Liver (tissue), 3 donors: ENCODE data around the gene GRXCR2.
A peak's percentile ranks its signal among the peaks of the same experiment; 100 is the strongest.

Experiments used
- CTCF ChIP-seq: fragments of 150-350 bp; IDR thresholded peaks from 2 replicates; pipeline ENCODE4 v1.5.1; 2017; ENCODE audit warnings: improper control_type of control experiment, low read depth, low read length; ENCODE audit not compliant: missing input control
- FOXA1 ChIP-seq: IDR thresholded peaks from 2 replicates; pipeline ENCODE4 v1.6.1; 2016; ENCODE audit warnings: antibody characterized with exemption
- GABPA ChIP-seq, 2 donors: IDR thresholded peaks in 1 of 2; conservative IDR thresholded peaks in 1 of 2; 2 replicates each; pipeline ENCODE4 v1.6.1; 2016; ENCODE audit warnings: antibody characterized with exemption in 2 of 2, mild to moderate bottlenecking in 1 of 2, moderate library complexity in 1 of 2
- JUND ChIP-seq, 2 donors: IDR thresholded peaks; 2 replicates each; pipeline ENCODE4 v1.6.1; 2016; ENCODE audit warnings: antibody characterized with exemption in 2 of 2
- MAX ChIP-seq: IDR thresholded peaks from 2 replicates; pipeline ENCODE4 v1.6.1; 2016; ENCODE audit warnings: antibody characterized with exemption
- NR2F2 ChIP-seq: IDR thresholded peaks from 2 replicates; pipeline ENCODE4 v1.6.1; 2016; ENCODE audit warnings: antibody characterized with exemption
- RAD21 ChIP-seq, 2 donors: IDR thresholded peaks; 2 replicates each; pipeline ENCODE4 v1.6.1; 2016; ENCODE audit warnings: antibody characterized with exemption in 2 of 2, mild to moderate bottlenecking in 2 of 2
- REST ChIP-seq: IDR thresholded peaks from 2 replicates; pipeline ENCODE4 v1.6.1; 2016; ENCODE audit warnings: antibody characterized with exemption, mild to moderate bottlenecking
- RXRA ChIP-seq, 2 donors: IDR thresholded peaks; 2 replicates each; pipeline ENCODE4 v1.6.1; 2017 to 2018; ENCODE audit warnings: antibody characterized with exemption in 2 of 2, mild to moderate bottlenecking in 1 of 2
- SP1 ChIP-seq: IDR thresholded peaks from 2 replicates; pipeline ENCODE4 v1.6.1; 2018; ENCODE audit warnings: antibody characterized with exemption, mild to moderate bottlenecking
- TAF1 ChIP-seq: conservative IDR thresholded peaks from 2 replicates; pipeline ENCODE4 v1.6.1; 2016; ENCODE audit warnings: antibody characterized with exemption, mild to moderate bottlenecking
- YY1 ChIP-seq: IDR thresholded peaks from 2 replicates; pipeline ENCODE4 v1.6.1; 2016; ENCODE audit warnings: antibody characterized with exemption, mild to moderate bottlenecking
- ZBTB33 ChIP-seq: IDR thresholded peaks from 2 replicates; pipeline ENCODE4 v1.6.1; 2016; ENCODE audit warnings: antibody characterized with exemption
- donor health status: healthy.
- donor health status: healthy.

- TF ChIP-seq CTCF = no peak
- no peak for TF ChIP-seq GABPA (IDR thresholded peaks at IDR 0.05 in 1 of 2, conservative IDR thresholded peaks at IDR 0.05 in 1 of 2)
- TF ChIP-seq RXRA (IDR thresholded peaks at IDR 0.05) = no peak
- no peak for TF ChIP-seq ZBTB33
- no peak for TF ChIP-seq NR2F2
- no peak for TF ChIP-seq RAD21 (IDR thresholded peaks at IDR 0.05)
- TF ChIP-seq REST = no peak
- no peak for TF ChIP-seq MAX
- no peak for TF ChIP-seq JUND (IDR thresholded peaks at IDR 0.05)
- TF ChIP-seq SP1 = peak; percentile 2
- TF ChIP-seq TAF1 = no peak
- peak; percentile 50 for TF ChIP-seq FOXA1
- no peak for TF ChIP-seq YY1
These were observed 43.0 kb downstream of the GRXCR2 start for GRCh38 chr5:145829708-145830361.
